NCI-H524 treated with DMSO at 0.1 percent for 48 hours (cell line): ENCODE results near the gene C17orf107.
"Not testable (repeated sequence)": the region's sequence is repeated elsewhere in the genome, so short reads cannot be mapped to it uniquely, and the experiment has no call there.

Experiments used
- DNase-seq: peaks from one replicate; lab custom pipeline; 2025; lab: John Stamatoyannopoulos, UW

The C17orf107 gene

DNA sequence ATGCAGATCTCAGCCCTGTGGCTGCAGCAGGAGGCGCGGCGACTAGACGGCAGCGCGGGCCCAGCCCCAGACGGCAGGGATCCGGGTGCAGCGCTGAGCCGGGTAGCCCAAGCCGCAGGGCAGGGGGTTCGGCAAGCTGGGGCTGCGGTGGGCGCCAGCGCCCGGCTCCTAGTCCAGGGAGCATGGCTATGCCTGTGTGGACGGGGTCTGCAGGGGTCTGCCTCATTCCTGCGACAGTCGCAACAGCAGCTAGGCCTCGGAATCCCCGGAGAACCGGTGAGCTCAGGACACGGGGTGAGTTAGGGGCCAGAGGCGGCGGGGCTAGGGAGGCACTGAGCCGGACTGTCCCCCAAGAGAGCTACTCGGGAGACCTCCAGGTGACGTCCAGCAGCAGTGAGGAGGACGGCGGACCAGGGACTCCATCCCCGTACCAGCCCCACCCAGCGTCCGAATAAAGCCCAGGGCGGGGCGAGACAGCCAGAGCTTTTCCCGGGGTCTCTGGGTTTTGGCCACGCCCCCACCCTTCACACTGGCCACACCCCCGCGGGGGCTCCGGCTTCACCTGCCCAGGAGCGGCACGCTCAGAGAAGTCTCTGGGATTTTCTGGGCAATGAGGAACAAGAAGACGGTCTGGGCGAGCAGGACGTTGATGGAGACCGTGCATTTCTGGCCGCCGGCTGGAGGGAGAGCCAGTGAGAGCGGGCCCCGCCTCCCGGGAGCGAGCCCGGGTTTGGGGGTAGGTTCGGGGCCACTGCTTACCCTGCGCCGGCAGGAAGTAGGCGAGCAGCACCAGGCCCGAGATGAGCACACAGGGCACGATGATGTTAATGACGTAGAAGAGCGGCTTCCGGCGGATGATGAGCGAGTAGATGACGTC lies 1.1 kb downstream of the C17orf107 start:
- DNase-seq: no peak

DNA sequence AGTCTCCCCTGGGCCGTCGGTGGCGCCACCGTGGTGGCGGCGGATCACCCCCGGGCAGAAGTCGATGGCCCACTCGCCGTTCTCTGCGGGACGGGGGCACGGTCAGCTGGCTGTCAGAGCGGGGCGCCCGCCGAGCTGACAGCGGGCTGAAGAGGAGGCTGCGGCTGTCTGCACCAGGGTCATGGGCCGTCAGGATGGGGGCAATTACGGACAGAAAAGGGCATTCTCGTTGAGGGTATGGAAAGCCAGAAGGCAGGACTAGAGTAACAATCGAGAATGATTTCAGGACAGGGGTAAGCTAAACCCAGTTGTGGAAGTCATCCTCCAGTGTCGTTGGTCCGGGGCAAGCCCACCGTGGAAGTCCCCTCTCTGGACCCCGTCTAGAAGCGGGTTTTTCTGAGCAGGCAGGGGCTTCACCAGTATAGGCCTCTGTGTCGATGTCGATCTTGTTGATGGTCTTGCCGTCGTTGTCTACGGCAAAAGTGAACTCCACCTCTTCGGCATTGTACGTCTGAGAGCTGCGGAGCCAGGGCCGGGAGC lies 1.8 kb downstream of the C17orf107 start:
- DNase-seq: no peak

- DNase-seq: no peak
These were observed 2.5 kb downstream of the C17orf107 start for GRCh38 chr17:4901648-4902344.

DNA sequence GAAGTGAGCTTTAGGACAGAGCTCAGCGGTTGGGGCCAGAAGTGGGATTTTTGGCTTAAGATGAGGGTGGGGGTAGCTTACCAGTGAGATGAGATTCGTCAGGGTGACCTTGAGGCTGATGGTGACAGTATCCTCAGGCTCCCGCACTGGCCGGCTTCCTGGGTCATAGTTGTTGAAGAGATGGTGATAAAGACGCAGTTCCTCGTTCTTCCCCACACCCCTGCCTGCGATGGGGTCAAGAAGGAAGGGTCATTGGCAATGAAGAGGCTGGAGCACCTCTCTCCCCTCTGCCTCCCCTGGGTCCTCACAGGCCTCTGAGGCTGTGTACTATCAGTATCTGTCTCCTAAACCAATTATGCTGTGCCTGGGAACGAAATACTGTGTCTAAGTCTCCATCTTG lies 3.2 kb downstream of the C17orf107 start:
- no peak for DNase-seq

- no peak for DNase-seq
These were observed 3.9 kb downstream of the C17orf107 start, which contains the start of gene CHRNE for GRCh38 chr17:4903051-4903818. TSS of gene CHRNE (minus strand) at chr17:4903098. CDS start at chr17:4903063, 35 bp downstream.

DNA sequence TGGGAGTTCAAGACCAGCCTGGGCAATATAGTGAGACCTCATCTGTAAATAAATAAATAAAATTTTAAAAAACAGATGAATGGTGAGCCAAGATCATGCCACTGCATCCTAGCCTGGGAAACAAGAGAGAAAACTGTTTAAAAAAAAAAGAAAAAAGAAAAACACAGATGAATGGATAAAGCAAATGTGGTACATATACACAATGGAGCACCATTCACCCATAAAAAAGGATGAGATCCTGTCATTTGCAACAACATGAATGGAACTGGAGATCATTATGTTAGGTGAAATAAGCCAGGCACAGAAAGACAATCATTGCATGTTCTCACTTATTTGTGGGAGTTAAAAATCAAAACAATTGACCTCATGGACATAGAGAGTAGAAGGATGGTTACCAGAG lies 7.3 kb downstream of the C17orf107 start:
- DNase-seq: not testable (repeated sequence)

GRCh38 chr17:4908301-4908700 lies 9.0 kb downstream of the C17orf107 start:
- DNase-seq: no peak

- peak; percentile 34 for DNase-seq
These were observed 9.6 kb downstream of the C17orf107 start for GRCh38 chr17:4908711-4909496.

DNA sequence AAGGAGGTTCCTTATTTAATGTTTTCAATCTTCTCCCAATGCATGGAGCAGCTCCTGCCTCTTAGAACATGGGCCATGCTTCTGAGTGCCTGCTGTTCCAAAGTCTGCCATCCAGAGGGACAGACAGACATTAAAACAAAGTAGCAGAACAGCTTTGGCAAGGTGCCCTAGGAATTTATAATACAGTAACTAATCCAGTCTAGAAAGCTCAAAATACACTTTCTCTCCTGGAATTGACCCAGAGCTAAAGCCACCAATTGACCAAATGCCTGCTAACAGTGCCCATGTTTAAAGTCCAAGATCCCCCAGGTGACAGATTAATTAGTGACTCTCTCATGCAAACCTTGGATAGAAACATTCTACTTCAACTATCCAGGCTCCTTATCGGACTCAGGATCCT lies 14.7 kb downstream of the C17orf107 start:
- no peak for DNase-seq

DNA sequence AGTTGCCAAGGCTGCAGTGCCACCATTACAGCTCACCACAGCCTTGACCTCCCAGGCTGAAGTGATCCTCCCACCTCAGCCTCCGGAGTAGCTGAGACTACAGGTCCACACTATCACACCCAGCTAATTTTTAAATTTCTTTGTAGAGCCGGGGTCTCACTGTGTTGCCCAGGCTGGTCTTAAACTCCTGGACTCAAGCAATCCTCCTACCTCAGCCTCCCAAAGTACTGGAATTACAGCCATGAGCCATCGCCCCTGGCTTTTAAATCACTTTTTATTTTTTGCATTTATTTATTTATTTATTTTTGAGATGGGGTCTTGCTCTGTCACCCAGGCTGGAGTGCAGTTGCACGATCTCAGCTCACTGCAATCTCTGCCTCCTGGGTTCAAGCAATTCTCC lies 15.2 kb downstream of the C17orf107 start:
- not testable (repeated sequence) for DNase-seq

DNA sequence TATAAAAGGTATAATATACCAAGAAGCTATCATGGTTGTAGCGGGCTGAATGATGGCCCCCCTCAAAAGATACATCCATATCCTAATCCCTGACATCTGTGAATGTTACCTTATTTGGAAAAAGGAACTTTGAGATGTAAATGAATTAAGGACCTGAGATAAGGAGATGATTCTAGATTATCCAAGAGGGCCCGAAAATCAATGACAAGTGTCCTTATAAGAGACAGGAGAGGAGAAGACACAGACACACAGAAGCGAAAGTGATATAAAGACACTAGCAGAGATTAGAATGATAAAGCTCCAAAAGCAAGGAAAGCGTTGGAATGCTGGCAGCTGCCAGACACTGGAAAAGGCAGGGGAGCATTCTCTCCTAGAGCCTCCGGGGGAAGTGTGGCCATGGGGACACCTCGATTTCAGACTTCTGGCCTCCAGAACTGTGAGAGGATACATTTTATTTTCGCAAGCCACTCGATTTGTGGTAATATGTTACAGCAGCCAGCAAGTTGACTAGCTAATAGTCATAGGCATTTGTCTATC lies 20.2 kb downstream of the C17orf107 start:
- DNase-seq: no peak

- DNase-seq: no peak
These were observed 21.2 kb downstream of the C17orf107 start for GRCh38 chr17:4920351-4921048.

DNA sequence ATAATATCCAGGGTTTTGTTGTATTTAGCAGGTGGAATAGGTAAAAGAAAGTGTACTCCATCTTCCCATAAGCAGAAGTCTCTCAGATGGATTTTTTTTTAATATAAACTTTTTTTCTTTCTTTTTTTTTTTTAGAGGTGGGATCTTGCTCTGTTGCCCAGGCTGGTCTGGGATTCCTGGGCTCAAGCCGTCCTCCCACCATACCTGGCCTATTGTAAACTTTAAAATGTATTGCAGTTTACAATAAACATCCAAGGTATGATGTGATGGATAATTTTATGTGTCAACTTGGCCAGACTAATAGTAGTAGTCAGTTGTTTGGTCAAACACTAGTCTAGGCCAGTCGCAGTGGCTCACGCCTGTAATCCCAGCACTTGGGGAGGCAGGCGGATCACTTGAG lies 22.0 kb downstream of the C17orf107 start:
- DNase-seq: no peak

- not testable (repeated sequence) for DNase-seq
These were observed 27.4 kb downstream of the C17orf107 start for GRCh38 chr17:4926577-4927335.

DNA sequence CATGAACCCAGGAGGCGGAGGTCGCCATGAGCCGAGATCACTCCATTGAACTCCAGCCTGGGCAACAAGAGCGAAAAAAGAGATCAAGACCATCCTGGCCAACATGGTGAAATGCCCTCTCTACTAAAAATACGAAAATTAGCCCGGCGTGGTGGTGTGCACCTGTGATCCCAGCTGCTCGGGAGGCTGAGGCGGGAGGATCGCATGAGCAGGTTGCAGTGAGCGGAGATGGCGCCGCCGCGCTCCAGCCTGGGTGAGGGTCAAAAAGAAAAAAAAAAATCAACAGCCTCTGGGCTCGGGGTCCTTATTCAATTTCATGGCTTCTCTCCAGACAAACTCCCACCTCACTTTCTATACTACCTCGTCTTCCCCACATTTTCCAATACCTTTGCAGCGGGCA lies 29.5 kb downstream of the C17orf107 start:
- no peak for DNase-seq

GRCh38 chr17:4931963-4932362 lies 32.6 kb downstream of the C17orf107 start, which contains the start of gene GP1BA:
TSS of gene GP1BA (plus strand) at chr17:4932277. CDS start at chr17:4932605, 328 bp downstream.
- DNase-seq: no peak

GRCh38 chr17:4932756-4933155 lies 33.4 kb downstream of the C17orf107 start:
- DNase-seq: no peak

- no peak for DNase-seq
These were observed 34.3 kb downstream of the C17orf107 start for GRCh38 chr17:4933646-4934045.

DNA sequence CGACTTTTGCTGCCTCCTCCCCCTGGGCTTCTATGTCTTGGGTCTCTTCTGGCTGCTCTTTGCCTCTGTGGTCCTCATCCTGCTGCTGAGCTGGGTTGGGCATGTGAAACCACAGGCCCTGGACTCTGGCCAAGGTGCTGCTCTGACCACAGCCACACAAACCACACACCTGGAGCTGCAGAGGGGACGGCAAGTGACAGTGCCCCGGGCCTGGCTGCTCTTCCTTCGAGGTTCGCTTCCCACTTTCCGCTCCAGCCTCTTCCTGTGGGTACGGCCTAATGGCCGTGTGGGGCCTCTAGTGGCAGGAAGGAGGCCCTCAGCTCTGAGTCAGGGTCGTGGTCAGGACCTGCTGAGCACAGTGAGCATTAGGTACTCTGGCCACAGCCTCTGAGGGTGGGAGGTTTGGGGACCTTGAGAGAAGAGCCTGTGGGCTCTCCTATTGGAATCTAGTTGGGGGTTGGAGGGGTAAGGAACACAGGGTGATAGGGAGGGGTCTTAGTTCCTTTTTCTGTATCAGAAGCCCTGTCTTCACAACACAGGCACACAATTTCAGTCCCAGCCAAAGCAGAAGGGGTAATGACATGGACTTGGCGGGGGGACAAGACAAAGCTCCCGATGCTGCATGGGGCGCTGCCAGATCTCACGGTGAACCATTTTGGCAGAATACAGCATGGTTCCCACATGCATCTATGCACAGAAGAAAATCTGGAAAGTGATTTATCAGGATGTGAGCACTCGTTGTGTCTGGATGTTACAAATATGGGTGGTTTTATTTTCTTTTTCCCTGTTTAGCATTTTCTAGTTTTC lies 35.0 kb downstream of the C17orf107 start:
- no peak for DNase-seq
